Activated CD4-positive, alpha-beta T cell treated with anti-CD3 and anti-CD28 coated beads, Interleukin-2, amount 50 U/mL, for 4 hours (primary cell): ENCODE measurements around the gene MTFR1L.

ENCODE experiments used
- DNase-seq, 2 experiments: peaks; one replicate each; pipeline ENCODE4 v3.0.0-alpha.2; 2020

MTFR1L gene

GRCh38 chr1:25808481-25809244 is 11.1 kb upstream of the MTFR1L start:
- no peak for DNase-seq

GRCh38 chr1:25809283-25809926 is 10.3 kb upstream of the MTFR1L start:
- DNase-seq = no peak

- DNase-seq = no peak
These were observed 9.8 kb upstream of the MTFR1L start for GRCh38 chr1:25809929-25810328.

- peak; percentile 77 to 83 for DNase-seq
These were observed 9.1 kb upstream of the MTFR1L start for GRCh38 chr1:25810341-25811299.

- no peak for DNase-seq
These were observed 8.2 kb upstream of the MTFR1L start for GRCh38 chr1:25811384-25812082.

- DNase-seq = no peak
These were observed 6.6 kb upstream of the MTFR1L start for GRCh38 chr1:25813071-25813733.

- DNase-seq = no peak
These were observed 5.9 kb upstream of the MTFR1L start for GRCh38 chr1:25813734-25814471.

- no peak for DNase-seq
These were observed 5.1 kb upstream of the MTFR1L start for GRCh38 chr1:25814549-25815087.

- no peak for DNase-seq
These were observed 4.3 kb upstream of the MTFR1L start for GRCh38 chr1:25815208-25816111.

- no peak for DNase-seq
These were observed 3.5 kb upstream of the MTFR1L start for GRCh38 chr1:25816112-25816718.

- DNase-seq = no peak
These were observed 1.8 kb upstream of the MTFR1L start for GRCh38 chr1:25817840-25818501.

GRCh38 chr1:25818569-25818968 is 1.2 kb upstream of the MTFR1L start:
- DNase-seq = no peak

- DNase-seq = peak; percentile 60 to 64
These were observed 725 bp downstream of the MTFR1L start for GRCh38 chr1:25820247-25821111.

GRCh38 chr1:25821112-25821476 is 1.3 kb downstream of the MTFR1L start:
- DNase-seq = no peak

- DNase-seq = no peak
These were observed 1.9 kb downstream of the MTFR1L start for GRCh38 chr1:25821630-25822091.

GRCh38 chr1:25825605-25826004 is 5.9 kb downstream of the MTFR1L start:
- no peak for DNase-seq

- DNase-seq = no peak
These were observed 6.8 kb downstream of the MTFR1L start for GRCh38 chr1:25826571-25826970.

GRCh38 chr1:25828491-25828890 is 8.7 kb downstream of the MTFR1L start:
- no peak for DNase-seq
